HEK293 (cell line): Measurements from ENCODE around the gene MGLL.

Experiments
- CTCF ChIA-PET: fragments of 350-600 bp; formaldehyde crosslinking; extraction: SDS; loops from one replicate; lab custom pipeline; 2021; ENCODE audit warnings: antibody characterized with exemption; lab: Yijun Ruan, JAX
- POLR2A ChIA-PET: fragments of 300-600 bp; formaldehyde crosslinking; extraction: SDS; loops from one replicate; lab custom pipeline; 2020; ENCODE audit warnings: antibody characterized with exemption, inconsistent platforms; lab: Yijun Ruan, JAX
- H3K27ac ChIP-seq: fragments of 200-500 bp; sonication (Bioruptor generic); 2 replicates; pipeline ENCODE4 v1.5.1; 2014; ENCODE audit warnings: low read depth, low read length, control low read depth, inconsistent platforms; ENCODE audit errors: extremely low read depth
- H3K36me3 ChIP-seq, 2 experiments: fragments of 200-500 bp in 1 of 2; sonication (Bioruptor generic) in 1 of 2; 1 replicate in 1 of 2; 2 replicates in 1 of 2; pipeline ENCODE4 v1.5.1; 2014 to 2017; ENCODE audit warnings: inconsistent platforms in 2 of 2, low read length in 2 of 2; ENCODE audit not compliant: control insufficient read depth in 2 of 2, insufficient read depth in 1 of 2
- H3K4me1 ChIP-seq: fragments of 200-500 bp; sonication (Bioruptor generic); 2 replicates; pipeline ENCODE4 v1.5.1; 2014; ENCODE audit warnings: mild to moderate bottlenecking, low read length, inconsistent platforms; ENCODE audit not compliant: control insufficient read depth, insufficient read depth
- H3K4me3 ChIP-seq: 2 replicates; pipeline ENCODE4 v1.5.1; 2011; ENCODE audit warnings: low read depth, mild to moderate bottlenecking, control low read depth, low read length, moderate library complexity
- H3K9me3 ChIP-seq: fragments of 200-500 bp; sonication (Bioruptor generic); 2 replicates; pipeline ENCODE4 v1.5.1; 2014; ENCODE audit warnings: low read depth, low read length, inconsistent platforms; ENCODE audit not compliant: control insufficient read depth, insufficient read depth
- GFI1B ChIP-seq: fragments of 450-650 bp; formaldehyde crosslinking; IDR thresholded peaks from 2 replicates; pipeline ENCODE4 v1.5.1; 2016; ENCODE audit warnings: missing biosample characterization, missing genetic modification characterization
- PRDM1 ChIP-seq: fragments of 450-650 bp; formaldehyde crosslinking; IDR thresholded peaks from 2 replicates; pipeline ENCODE4; 2016; ENCODE audit warnings: missing biosample characterization, missing genetic modification characterization
- SP2 ChIP-seq: fragments of 450-650 bp; formaldehyde crosslinking; IDR thresholded peaks from 2 replicates; pipeline ENCODE4 v1.5.1; 2016; ENCODE audit warnings: missing biosample characterization, missing genetic modification characterization
- TCF7L2 ChIP-seq: IDR thresholded peaks from 2 replicates; pipeline ENCODE4 v1.6.1; 2011; ENCODE audit warnings: low read depth, mild to moderate bottlenecking, inconsistent platforms, low read length, moderate library complexity, borderline replicate concordance
- WT1 ChIP-seq: fragments of 450-650 bp; formaldehyde crosslinking; IDR thresholded peaks from 2 replicates; pipeline ENCODE4 v1.5.1; 2016; ENCODE audit warnings: missing biosample characterization, missing genetic modification characterization
- ZBTB20 ChIP-seq: fragments of 450-650 bp; formaldehyde crosslinking; IDR thresholded peaks from 2 replicates; pipeline ENCODE4 v1.5.1; 2016; ENCODE audit warnings: missing biosample characterization, missing genetic modification characterization
- ZBTB6 ChIP-seq: fragments of 450-650 bp; formaldehyde crosslinking; IDR thresholded peaks from 2 replicates; pipeline ENCODE4 v1.5.1; 2017; ENCODE audit warnings: missing biosample characterization, missing genetic modification characterization
- ZBTB7A ChIP-seq: fragments of 450-650 bp; formaldehyde crosslinking; IDR thresholded peaks from 2 replicates; pipeline ENCODE4 v1.5.1; 2016; ENCODE audit warnings: low read depth, missing biosample characterization, missing genetic modification characterization
- ZNF221 ChIP-seq: fragments of 450-650 bp; formaldehyde crosslinking; IDR thresholded peaks from 2 replicates; pipeline ENCODE4 v1.5.1; 2017; ENCODE audit warnings: missing biosample characterization, missing genetic modification characterization, borderline replicate concordance
- ZNF292 ChIP-seq: fragments of 450-650 bp; formaldehyde crosslinking; IDR thresholded peaks from 2 replicates; pipeline ENCODE4 v1.5.1; 2016; ENCODE audit warnings: low read depth, missing biosample characterization, missing genetic modification characterization, borderline replicate concordance
- ZNF302 ChIP-seq: fragments of 450-650 bp; formaldehyde crosslinking; IDR thresholded peaks from 2 replicates; pipeline ENCODE4 v1.5.1; 2016; ENCODE audit warnings: missing biosample characterization, missing genetic modification characterization, low read depth
- ZNF37A ChIP-seq: fragments of 450-650 bp; IDR thresholded peaks from 2 replicates; pipeline ENCODE4 v1.5.1; 2018; ENCODE audit warnings: missing biosample characterization, missing genetic modification characterization
- ZNF571 ChIP-seq: fragments of 450-650 bp; formaldehyde crosslinking; IDR thresholded peaks from 2 replicates; pipeline ENCODE4 v1.5.0; 2017; ENCODE audit warnings: missing biosample characterization, missing genetic modification characterization
- ZNF654 ChIP-seq: fragments of 450-650 bp; formaldehyde crosslinking; IDR thresholded peaks from 2 replicates; pipeline ENCODE4 v1.5.1; 2016; ENCODE audit warnings: low read depth, missing biosample characterization, missing genetic modification characterization
- ZNF701 ChIP-seq: fragments of 450-650 bp; formaldehyde crosslinking; IDR thresholded peaks from 2 replicates; pipeline ENCODE4 v1.5.1; 2016; ENCODE audit warnings: missing biosample characterization, missing genetic modification characterization
- ZNF792 ChIP-seq: fragments of 450-650 bp; formaldehyde crosslinking; IDR thresholded peaks from 2 replicates; pipeline ENCODE4 v1.5.1; 2016; ENCODE audit warnings: missing biosample characterization, missing genetic modification characterization
- ZSCAN16 ChIP-seq: fragments of 450-650 bp; formaldehyde crosslinking; IDR thresholded peaks from 2 replicates; pipeline ENCODE4 v1.5.1; 2016; ENCODE audit warnings: missing biosample characterization, missing genetic modification characterization
- ZXDB ChIP-seq: fragments of 450-650 bp; formaldehyde crosslinking; IDR thresholded peaks from 2 replicates; pipeline ENCODE4 v1.5.1; 2016; ENCODE audit warnings: missing biosample characterization, missing genetic modification characterization
- TF ChIP-seq, protein P1 (sequence below): fragments of 450-650 bp; formaldehyde crosslinking; IDR thresholded peaks from 2 replicates; pipeline ENCODE4 v1.5.1; 2016; ENCODE audit warnings: missing biosample characterization, missing genetic modification characterization
- TF ChIP-seq, protein P2 (sequence below): fragments of 450-650 bp; formaldehyde crosslinking; IDR thresholded peaks from 2 replicates; pipeline ENCODE4 v1.5.0; 2017; ENCODE audit warnings: missing biosample characterization, missing genetic modification characterization, borderline replicate concordance
- TF ChIP-seq, protein P3 (sequence below): fragments of 450-650 bp; formaldehyde crosslinking; IDR thresholded peaks from 2 replicates; pipeline ENCODE4 v1.5.1; 2016; ENCODE audit warnings: missing biosample characterization, missing genetic modification characterization

Gene MGLL

DNA sequence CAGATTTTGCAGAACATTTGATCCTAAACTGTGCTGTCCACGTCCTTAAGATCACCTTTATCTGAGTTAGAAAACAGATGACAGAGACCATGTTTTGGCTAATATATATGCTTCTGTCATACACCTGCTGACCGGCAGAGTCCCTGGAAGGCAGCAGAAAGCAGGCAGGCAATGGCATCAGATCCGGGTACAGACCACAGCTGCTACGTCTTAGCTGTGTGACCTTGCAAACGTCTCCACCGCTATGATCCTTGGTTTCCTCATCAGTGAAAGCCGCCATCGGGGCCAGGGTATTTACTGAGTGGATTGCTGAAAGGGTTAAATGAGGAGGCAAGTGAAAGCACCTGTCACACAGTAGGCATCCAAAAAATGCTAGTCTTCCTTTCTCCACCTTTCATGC is 77.4 kb downstream of the MGLL start:
- ChIA-PET CTCF (no interaction called here), POLR2A (no interaction called here)
- Histone ChIP-seq H3K27ac (no peak overlapping the region), H3K4me1 (0 out of 2 replicates have a peak, but pooled peaks cover 2% of the 10 kb centered on the region), H3K9me3 (no peaks in the 10 kb centered on the region), H3K36me3 (no peaks in the 10 kb centered on the region), H3K4me3 (no peak overlapping the region)
- TF ChIP-seq, protein P1, sequence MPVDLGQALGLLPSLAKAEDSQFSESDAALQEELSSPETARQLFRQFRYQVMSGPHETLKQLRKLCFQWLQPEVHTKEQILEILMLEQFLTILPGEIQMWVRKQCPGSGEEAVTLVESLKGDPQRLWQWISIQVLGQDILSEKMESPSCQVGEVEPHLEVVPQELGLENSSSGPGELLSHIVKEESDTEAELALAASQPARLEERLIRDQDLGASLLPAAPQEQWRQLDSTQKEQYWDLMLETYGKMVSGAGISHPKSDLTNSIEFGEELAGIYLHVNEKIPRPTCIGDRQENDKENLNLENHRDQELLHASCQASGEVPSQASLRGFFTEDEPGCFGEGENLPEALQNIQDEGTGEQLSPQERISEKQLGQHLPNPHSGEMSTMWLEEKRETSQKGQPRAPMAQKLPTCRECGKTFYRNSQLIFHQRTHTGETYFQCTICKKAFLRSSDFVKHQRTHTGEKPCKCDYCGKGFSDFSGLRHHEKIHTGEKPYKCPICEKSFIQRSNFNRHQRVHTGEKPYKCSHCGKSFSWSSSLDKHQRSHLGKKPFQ: no peak
- no peak for TF ChIP-seq ZNF701
- TF ChIP-seq, protein P2, sequence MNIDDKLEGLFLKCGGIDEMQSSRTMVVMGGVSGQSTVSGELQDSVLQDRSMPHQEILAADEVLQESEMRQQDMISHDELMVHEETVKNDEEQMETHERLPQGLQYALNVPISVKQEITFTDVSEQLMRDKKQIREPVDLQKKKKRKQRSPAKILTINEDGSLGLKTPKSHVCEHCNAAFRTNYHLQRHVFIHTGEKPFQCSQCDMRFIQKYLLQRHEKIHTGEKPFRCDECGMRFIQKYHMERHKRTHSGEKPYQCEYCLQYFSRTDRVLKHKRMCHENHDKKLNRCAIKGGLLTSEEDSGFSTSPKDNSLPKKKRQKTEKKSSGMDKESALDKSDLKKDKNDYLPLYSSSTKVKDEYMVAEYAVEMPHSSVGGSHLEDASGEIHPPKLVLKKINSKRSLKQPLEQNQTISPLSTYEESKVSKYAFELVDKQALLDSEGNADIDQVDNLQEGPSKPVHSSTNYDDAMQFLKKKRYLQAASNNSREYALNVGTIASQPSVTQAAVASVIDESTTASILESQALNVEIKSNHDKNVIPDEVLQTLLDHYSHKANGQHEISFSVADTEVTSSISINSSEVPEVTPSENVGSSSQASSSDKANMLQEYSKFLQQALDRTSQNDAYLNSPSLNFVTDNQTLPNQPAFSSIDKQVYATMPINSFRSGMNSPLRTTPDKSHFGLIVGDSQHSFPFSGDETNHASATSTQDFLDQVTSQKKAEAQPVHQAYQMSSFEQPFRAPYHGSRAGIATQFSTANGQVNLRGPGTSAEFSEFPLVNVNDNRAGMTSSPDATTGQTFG: no peak
- no peak for TF ChIP-seq ZBTB20
- no peak for TF ChIP-seq ZBTB6 (tag by site-specific recombination)
- TF ChIP-seq WT1: no peak
- TF ChIP-seq TCF7L2: no peak
- no peak for TF ChIP-seq ZNF221 (tag by site-specific recombination)
- no peak for TF ChIP-seq ZNF37A
- no peak for TF ChIP-seq ZNF292 (tag by site-specific recombination)
- no peak for TF ChIP-seq PRDM1 (tag by site-specific recombination)
- no peak for TF ChIP-seq GFI1B (tag by site-specific recombination)
- no peak for TF ChIP-seq ZSCAN16 (tag by site-specific recombination)

GRCh38 chr3:127744253-127744815 is 78.0 kb downstream of the MGLL start:
- TF ChIP-seq, protein P3, sequence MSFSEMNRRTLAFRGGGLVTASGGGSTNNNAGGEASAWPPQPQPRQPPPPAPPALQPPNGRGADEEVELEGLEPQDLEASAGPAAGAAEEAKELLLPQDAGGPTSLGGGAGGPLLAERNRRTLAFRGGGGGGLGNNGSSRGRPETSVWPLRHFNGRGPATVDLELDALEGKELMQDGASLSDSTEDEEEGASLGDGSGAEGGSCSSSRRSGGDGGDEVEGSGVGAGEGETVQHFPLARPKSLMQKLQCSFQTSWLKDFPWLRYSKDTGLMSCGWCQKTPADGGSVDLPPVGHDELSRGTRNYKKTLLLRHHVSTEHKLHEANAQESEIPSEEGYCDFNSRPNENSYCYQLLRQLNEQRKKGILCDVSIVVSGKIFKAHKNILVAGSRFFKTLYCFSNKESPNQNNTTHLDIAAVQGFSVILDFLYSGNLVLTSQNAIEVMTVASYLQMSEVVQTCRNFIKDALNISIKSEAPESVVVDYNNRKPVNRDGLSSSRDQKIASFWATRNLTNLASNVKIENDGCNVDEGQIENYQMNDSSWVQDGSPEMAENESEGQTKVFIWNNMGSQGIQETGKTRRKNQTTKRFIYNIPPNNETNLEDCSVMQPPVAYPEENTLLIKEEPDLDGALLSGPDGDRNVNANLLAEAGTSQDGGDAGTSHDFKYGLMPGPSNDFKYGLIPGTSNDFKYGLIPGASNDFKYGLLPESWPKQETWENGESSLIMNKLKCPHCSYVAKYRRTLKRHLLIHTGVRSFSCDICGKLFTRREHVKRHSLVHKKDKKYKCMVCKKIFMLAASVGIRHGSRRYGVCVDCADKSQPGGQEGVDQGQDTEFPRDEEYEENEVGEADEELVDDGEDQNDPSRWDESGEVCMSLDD (tag by site-specific recombination): no peak
- TF ChIP-seq ZNF792 (tag by site-specific recombination): no peak
- no peak for TF ChIP-seq SP2 (tag by site-specific recombination)
- no peak for TF ChIP-seq ZNF571
- TF ChIP-seq ZNF302 (tag by site-specific recombination): no peak
- no peak for TF ChIP-seq ZXDB (tag by site-specific recombination)
- TF ChIP-seq ZBTB7A (tag by site-specific recombination): no peak
- TF ChIP-seq ZNF654 (tag by site-specific recombination): no peak
- TF ChIP-seq, all 188 proteins: peak for 0
- Histone ChIP-seq H3K27ac (no peak overlapping the region), H3K4me3 (no peak overlapping the region), H3K4me1 (0 out of 2 replicates have a peak, but pooled peaks cover 2% of the 10 kb centered on the region), H3K9me3 (no peaks in the 10 kb centered on the region), H3K36me3 (no peaks in the 10 kb centered on the region)
- CTCF ChIA-PET: no interaction called here
- POLR2A ChIA-PET: no interaction called here
